CD4-positive, alpha-beta T cell treated with Interleukin-6 for 4 hours (primary cell): ENCODE data around the gene OGDH.
"Not testable (repeated sequence)": the region's sequence is repeated elsewhere in the genome, so short reads cannot be mapped to it uniquely, and the experiment has no call there.

Experiments used
- DNase-seq: peaks from one replicate; pipeline ENCODE4 v3.0.0-alpha.2; 2020; ENCODE audit warnings: mixed read lengths

The OGDH gene

DNA sequence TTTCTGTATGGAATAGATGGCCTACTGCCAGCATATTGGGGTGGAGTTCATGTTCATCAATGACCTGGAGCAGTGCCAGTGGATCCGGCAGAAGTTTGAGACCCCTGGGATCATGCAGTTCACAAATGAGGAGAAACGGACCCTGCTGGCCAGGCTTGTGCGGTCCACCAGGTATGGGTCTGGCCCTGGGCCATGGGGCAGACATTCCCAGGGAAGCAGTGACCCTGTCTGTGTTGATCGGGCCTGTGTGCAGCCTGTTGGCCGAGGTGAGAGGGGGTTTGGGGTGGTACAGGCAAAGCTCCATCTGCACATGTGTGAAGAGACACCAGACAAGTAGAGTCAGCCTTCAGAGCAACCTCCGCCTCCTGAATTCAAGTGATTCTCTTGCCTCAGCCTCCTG, 67.3 kb downstream of the OGDH start:
- no peak for DNase-seq

DNA sequence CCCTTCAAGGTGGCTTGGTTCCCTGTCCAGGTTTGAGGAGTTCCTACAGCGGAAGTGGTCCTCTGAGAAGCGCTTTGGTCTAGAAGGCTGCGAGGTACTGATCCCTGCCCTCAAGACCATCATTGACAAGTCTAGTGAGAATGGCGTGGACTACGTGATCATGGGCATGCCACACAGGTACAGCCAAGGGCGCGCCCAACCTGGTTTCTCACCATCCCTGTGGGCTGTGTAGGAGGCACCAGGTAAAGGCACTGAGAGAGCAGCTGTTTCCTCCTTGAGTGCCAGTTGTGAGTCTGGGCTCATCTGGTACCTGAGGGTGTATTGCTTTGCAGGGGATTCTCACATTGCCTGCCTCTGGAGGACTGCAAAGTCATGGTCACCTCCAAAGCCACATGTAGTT, 68.0 kb downstream of the OGDH start:
- no peak for DNase-seq

DNA sequence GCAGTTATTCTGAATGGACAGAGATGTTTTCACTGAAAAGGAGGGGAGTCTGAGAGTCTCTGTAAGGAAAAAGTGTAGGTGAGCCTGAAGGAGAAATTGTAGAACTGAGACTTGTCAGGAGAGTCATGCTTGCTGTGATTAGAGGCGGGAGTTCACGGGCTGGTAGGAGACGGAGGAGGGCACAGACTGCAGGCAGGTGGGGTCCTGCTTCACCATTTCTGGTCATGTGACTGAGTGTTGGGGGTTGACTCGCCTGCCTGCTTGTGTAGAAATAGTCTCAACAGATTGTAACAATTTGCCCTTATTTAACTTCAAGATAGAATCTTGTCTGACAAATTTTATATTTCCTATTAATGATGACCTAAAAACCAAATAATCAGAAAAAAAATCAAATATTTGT, 70.3 kb downstream of the OGDH start:
- no peak for DNase-seq

DNA sequence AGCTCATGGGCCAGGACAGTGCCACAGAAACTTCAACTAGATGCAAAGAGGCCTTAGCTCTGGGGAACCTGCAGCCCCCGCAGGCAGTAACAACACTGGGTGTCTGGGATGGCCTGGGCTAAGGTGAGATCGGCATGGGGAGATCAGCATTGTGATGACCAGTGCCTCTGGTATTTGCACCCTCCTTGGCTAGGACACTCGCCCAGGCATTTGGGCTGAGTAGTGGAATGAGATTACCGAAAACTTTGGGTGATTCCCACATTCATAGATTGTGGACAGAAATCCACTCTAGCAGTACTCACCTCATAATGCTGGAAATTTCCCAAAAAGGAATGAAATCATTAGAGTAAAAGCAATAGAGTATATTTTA, 71.7 kb downstream of the OGDH start:
- DNase-seq, result no peak

DNA sequence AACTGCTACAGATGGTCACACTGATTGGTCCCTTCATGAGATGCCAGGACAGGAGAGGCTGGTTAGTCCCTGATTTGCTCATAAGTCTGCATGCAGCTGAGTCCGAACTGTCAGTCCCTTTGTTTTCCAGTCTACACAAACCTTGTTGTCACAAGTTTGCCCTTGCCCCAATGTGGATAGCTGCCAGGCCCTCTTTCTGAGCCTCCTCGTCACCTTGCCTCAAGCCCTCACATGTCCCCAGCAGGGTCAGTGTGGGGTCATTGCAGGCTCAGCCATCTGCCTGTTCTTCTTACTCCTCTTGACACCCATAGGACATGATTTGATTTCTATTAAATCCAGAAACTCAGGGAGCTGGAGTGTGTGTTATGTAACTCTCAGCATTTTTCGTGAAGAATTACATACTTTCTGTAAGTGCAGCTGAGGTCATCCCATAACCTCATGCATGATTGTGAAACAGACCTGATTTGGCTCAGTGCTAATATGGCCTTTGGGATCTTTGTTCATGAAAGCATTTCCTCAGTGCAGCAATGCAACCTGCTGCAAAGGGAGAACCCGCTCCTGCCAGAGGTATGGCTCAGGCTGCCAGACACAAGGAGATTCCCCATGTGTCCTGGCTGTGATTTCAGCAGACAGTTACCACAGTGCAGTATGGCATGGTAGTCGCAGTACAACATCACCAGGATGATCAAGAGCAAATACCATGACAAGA, 72.2 kb downstream of the OGDH start:
- DNase-seq, result no peak

DNA sequence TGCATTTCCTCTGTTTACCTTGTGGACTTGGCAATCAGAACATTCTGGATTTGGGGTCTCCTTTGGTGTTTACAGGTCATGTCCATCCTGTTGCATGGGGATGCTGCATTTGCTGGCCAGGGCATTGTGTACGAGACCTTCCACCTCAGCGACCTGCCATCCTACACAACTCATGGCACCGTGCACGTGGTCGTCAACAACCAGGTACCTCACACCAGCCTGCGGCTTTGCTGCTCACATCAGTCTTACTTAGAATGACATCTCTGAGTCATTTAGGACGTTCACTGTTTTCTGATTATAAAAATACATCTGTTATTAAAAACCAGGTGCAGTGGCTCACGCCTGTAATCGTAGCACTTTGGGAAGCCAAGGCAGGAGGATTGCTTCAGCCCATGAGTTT, 75.2 kb downstream of the OGDH start:
- DNase-seq, result no peak

DNA sequence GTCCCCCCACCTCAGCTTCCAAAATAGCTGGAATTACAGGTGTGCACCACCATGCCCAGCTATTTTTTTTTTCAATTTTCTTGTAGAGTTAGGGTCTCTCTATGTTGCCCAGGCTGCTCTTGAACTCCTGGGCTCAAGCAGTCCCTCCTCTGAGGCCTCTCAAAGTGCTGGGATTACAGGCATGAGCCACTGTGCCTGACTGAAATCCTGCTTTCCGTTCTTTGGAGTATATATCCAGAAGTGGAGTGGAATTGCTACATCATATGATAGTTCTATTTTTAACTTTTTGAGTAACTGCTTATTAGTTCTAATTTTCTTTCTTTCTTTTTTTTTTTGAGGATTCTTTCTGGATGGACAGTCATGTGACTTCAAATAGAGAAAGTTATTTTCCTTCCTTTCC, 79.3 kb downstream of the OGDH start:
- DNase-seq, result no peak

DNA sequence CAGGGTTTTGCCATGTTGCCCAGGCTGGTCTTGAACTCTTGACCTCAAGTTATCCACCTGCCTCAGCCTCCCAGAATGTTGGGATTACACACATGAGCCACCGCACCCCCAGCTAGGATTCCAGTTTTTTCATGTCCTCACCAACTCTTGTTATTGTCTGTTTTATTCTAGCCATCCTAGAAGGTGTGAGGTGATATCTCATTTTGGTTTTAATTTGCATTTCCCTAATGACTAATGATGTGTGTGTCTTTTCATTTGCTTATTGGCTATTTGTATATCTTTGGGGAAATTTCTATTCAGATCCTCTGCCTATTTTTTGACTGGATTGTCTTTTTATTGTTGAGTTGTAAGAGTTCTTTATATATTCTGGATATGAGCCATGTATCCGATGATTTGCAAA, 83.0 kb downstream of the OGDH start:
- no peak for DNase-seq

DNA sequence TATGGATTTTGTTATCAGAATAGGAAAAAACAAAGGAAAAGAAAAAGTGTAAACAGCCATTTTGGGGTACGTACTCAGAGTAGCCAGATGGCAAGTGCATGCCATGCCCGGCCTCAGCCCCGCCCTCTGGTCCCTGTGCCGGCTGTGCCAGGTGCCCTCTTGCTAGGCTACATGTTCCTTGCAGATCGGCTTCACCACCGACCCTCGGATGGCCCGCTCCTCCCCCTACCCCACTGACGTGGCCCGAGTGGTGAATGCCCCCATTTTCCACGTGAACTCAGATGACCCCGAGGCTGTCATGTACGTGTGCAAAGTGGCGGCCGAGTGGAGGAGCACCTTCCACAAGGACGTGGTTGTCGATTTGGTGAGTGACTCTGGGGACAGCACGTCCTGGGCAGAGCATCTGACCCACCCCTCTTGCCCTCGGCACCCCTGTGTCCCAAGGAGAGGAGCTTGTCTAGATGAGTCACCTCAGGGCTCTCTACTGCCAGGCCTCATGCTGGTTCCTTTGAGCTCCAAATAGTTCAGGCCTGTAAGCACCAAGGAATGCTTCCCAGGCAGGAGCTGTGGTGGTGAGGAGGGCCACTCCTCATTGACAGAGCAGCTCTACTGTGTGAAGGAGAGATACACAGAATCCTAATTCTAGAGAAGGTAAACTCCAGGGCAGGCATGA, 87.3 kb downstream of the OGDH start:
- DNase-seq, result no peak

DNA sequence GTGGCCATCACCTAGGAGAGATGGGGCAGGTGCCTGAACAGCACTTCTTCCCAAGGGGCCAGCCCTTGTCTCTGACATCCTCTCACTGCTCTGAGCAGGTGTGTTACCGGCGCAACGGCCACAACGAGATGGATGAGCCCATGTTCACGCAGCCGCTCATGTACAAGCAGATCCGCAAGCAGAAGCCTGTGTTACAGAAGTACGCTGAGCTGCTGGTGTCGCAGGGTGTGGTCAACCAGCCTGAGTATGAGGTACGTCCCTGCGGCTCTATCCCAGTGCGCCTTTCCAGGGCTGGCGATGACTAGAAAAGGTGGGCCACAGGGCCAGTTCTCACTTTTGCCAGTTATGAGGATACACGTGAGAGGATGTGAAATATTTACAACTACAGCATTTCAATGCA, 87.9 kb downstream of the OGDH start:
- no peak for DNase-seq

DNA sequence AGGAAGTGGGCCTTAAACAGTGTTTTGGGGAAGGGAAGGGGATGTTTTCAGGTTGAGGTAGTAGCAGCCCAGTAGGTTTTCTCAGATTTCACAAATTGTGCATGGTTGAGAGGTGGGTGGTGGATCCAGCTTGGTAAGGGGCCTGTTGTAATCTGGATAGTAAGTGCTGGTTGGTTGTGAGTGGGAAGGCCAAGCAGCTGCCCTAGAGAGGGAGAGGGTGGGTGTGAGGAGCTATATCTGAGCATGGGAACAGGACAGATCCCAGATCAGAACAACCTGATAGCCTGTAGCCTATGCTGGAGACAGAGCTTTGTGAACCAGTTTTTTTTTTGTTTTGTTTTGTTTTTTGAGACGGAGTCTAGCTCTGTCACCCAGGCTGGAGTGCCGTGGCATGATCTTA, 88.3 kb downstream of the OGDH start:
- no peak for DNase-seq

DNA sequence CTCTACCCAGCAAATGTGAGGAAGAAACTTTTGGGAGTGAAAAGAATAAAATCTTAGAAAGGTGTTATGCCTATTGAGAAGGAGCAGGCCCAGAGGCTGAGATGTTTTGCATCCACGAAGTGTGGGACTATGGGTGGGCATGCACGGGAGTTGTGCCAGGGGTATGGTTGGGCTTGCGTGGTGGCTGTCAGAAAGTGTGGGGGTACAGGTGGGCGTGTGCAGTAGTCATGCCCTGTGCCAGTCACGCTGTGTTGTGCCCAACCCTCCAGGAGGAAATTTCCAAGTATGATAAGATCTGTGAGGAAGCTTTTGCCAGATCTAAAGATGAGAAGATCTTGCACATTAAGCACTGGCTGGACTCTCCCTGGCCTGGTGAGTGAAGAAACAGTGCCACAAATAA, 89.3 kb downstream of the OGDH start:
- DNase-seq, result no peak

DNA sequence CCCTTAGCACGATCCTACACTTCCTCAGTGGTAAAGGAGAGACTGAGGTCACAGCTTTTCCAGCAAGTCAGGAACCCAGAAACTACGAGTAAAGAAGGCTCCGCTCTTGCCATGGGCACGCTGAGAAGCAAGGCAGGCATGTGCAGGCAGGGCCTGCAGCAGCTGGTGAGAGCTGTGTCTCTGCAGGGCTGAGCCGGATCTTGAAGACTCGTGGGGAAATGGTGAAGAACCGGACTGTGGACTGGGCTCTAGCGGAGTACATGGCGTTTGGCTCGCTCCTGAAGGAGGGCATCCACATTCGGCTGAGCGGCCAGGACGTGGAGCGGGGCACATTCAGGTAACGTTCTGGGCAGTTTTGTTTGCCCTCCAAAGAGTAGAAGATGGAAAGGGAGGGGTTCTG, 90.3 kb downstream of the OGDH start:
- DNase-seq, result no peak

DNA sequence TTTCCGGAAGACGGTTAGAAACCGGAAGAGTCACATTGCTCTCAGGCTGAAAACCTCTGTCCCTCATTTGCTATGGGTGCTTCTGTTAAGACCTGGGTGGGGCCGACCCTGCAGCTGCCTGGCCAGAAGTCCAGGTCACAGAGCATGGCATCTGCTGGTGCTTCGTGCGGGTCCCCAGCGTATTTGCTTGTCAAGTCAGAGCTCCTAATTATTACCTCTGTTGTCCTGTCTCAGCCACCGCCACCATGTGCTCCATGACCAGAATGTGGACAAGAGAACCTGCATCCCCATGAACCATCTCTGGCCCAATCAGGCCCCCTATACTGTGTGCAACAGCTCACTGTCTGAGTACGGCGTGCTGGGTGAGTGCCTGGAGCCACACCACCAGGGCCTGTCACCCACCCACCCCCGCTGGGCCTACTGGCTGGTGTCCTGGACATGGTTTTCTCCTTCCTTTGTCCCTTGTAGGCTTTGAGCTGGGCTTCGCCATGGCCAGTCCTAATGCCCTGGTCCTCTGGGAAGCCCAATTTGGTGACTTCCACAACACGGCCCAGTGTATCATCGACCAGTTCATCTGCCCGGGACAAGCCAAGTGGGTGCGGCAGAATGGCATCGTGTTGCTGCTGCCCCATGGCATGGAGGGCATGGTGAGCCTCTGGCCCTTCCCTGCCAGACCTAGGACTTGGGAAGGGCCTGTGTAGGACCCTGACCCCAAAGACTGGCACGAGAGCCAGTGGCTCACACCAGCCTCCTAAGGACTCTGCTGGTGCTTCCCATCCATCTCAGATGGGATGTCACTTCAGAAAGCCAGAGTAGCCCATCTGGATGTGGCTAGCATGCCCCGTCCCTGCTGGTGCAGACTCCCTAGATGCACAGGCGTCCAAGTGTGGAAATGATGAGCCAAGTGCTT, 91.0 kb downstream of the OGDH start:
- DNase-seq, result no peak

DNA sequence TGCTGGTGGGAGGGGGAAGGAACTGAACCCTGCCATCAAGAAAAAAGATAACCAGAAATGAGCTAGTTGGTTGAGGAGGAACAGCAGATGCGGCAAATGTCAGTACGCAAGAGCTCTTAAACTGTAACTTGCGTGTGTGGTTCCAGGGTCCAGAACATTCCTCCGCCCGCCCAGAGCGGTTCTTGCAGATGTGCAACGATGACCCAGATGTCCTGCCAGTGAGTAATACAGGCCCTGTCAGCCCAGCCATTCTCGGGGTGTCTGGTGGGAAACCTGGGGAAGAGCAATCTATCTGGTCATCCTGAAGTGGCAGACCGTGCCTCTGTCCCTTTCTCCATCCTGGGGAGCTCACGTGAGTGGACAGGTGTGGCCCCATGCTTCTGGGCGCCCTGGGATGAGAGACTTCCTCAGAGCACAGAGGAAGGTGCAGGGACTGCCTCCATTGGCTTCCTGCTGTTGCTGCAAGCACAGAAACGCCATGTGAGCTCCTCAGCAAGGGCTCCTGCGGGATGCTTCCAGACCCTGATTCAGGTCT, 91.7 kb downstream of the OGDH start:
- DNase-seq, result no peak

DNA sequence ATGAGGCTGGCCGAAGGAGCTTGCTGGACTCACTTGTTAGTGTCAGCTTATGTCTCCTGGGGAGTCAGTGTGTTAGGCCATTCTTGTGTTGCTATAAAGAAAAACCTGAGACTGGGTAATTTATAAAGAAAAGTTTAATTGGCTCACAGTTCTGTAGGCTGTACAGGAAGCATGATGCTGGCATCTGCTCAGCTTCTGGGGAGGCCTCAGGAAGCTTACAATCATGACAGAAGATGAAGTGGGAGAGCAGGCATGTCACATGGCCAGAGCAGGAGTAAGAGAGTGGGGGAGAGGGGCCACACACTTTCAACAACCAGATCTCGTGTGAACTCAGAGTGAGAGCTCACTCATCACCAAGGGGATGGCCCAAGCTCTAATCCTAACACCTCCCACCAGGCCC, 93.2 kb downstream of the OGDH start:
- not testable (repeated sequence) for DNase-seq

DNA sequence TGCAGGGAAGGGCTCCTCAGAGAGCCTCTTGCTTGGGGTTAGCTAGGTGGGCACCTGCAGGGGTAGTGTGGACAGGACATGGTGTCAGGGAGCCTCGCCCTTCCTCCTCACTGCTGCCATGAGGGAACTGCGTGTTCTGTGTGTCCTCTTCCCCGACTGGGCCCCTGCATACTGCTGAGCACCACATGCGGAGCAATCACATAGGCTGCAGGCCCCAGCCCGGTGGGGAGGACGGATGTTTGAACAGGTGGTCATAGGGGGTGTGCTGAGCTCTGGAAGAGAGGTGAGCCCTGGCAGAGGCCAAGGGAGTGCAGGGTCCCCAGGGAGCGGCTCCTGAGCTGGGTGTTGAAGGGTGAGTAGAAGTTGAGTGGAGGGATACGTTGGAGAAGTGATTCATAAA, 93.9 kb downstream of the OGDH start:
- DNase-seq, result no peak

DNA sequence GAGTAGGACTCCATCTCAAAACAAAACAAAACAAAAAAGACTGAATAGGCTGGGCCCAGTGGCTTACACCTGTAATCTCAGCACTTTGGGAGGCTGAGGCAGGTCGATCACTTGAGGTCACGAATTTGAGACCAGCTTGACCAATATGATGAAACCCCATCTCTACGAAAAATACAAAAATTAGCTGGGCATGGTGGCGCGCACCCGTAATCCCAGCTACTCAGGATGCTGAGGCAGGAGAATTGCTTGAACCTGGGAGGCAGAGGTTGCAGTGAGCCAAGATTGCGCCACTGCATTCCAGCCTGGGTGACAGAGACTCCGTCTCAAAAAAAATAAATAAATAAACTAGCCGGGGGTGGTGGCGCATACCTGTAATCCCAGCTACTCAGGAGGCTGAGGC, 97.0 kb downstream of the OGDH start:
- not testable (repeated sequence) for DNase-seq

DNA sequence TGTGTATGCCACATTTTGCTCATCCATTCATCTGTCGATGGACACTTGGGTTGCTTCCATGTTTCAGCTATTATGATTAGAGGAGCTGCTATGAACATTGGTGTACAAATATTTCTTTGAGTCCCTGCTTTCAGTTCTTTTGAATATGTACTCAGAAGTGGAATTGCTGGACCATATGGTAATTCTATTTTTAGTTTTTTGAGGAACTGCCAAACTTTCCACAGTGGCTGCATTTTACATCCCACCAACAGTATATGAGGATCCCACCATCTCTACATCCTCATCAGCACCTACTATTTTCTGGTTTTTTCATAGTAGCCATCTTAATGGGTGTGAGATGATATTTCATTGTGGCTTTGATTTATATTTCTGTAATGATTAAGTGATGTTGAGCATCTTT, 97.5 kb downstream of the OGDH start:
- DNase-seq, result no peak

DNA sequence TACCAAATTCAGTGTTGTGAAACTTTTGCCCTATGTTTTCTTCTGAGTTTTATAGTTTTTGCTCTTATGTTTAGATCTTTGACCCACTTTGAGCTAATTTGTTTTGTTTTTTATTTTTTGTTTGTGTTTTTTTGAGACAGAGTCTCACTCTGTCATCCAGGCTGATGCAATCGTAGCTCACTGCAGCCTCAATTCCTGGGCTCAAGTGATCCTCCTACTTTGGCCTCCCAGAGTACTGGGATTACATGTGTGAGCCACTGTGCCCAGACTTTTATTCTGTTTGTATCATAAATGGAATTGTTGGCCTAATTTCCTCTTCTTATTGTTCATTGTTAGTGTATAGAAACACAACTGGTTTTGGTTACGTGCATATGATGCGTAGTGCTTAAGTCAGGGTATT, 99.0 kb downstream of the OGDH start:
- DNase-seq, result no peak

DNA sequence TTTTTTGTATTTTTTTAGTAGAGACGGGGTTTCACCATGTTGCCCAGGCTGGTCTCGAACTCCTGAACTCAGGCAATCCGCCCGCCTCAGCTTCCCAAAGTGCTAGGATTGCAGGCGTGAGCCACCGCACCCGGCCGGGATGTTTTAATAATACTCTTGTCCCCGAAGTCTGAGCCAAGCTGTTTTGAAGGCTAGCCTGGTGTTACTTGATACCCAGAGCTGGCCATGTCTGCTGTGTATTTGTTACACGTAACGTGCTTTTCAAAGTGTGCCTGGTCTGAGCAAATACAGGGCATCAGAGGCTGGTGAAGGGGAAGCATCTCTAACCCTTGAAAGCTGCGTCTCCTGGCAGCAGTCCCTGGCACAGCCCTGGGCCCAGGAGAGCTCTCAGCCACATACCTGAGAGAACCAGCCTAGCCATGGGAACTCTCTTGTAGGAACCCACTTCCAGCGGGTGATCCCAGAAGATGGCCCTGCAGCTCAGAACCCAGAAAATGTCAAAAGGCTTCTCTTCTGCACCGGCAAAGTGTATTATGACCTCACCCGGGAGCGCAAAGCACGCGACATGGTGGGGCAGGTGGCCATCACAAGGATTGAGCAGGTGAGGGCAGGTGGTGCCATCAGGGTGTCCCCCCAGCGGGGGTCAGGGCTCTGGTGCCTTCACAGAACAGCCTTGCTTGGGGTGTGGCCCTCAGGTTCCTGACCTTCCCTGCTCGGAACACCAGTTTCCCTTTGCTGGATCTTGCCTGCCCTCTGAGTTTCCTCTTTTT, 100.5 kb downstream of the OGDH start:
- no peak for DNase-seq

DNA sequence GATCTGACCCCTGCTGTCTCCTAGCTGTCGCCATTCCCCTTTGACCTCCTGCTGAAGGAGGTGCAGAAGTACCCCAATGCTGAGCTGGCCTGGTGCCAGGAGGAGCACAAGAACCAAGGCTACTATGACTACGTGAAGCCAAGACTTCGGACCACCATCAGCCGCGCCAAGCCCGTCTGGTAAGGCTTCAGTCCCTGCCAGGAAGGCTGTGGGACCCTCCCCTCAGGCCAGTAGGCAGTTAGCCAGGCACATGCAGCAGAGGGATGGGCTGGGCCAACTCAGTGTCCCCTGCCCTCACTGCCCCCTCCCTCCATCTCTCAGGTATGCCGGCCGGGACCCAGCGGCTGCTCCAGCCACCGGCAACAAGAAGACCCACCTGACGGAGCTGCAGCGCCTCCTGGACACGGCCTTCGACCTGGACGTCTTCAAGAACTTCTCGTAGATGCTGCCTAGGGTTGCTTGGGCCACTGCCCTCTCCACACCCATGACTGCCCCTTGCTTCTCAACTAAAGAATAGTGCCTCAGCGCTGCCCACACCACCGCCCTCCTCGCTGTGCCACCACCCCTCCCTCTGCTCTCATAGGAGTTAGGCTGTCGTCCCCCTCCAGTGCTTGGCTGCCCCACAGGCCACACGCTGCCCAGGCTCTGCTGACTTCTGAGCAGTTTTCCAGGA, 101.3 kb downstream of the OGDH start:
- DNase-seq, result no peak
